Kidney (tissue), 14 donors: Measurements from ENCODE around the gene SHISA6. TPM values are rescaled to one million over a fixed set of nuclear protein-coding genes. Genes with fewer than 3 reads are reported as not detected.
A peak's percentile ranks its signal among the peaks of the same experiment; 100 is the strongest.

Experiments used
- DNase-seq, 5 donors: peaks; one replicate each; pipeline ENCODE4 v3.0.0-alpha.2; 2013 to 2020
- FAIRE-seq: peaks from 2 replicates; lab custom pipeline; 2012; peaks lifted over from hg19 to GRCh38; lab: Jason Lieb, UNC
- H3K27ac ChIP-seq, 2 donors: one replicate each; pipeline ENCODE4 v1.7.0; 2013; ENCODE audit warnings: low read depth in 2 of 2, low read length in 2 of 2, inconsistent platforms in 1 of 2
- H3K27me3 ChIP-seq: one replicate; pipeline ENCODE4 v1.7.1; 2013; ENCODE audit warnings: low read length, inconsistent platforms; ENCODE audit not compliant: control insufficient read depth, insufficient read depth
- H3K36me3 ChIP-seq, 3 donors: one replicate each; pipeline versions ENCODE4 v1.7.0 to v1.7.1; 2013; ENCODE audit warnings: low read length in 3 of 3, control low read depth in 1 of 3, inconsistent platforms in 1 of 3; ENCODE audit not compliant: insufficient read depth in 3 of 3, control insufficient read depth in 2 of 3
- H3K4me1 ChIP-seq, 3 donors: one replicate each; pipeline versions ENCODE4 v1.7.0 to v1.7.1; 2013; ENCODE audit warnings: low read length in 3 of 3, inconsistent platforms in 1 of 3, low read depth in 1 of 3; ENCODE audit not compliant: control insufficient read depth in 2 of 3, insufficient read depth in 2 of 3
- H3K4me3 ChIP-seq, 3 donors: one replicate each; pipeline versions ENCODE4 v1.7.0 to v1.8.1; 2013; ENCODE audit warnings: low read length in 3 of 3, control low read depth in 1 of 3, inconsistent platforms in 1 of 3
- H3K9ac ChIP-seq, 3 donors: one replicate each; pipeline versions ENCODE4 v1.7.0 to v1.7.1; 2013; ENCODE audit warnings: low read length in 3 of 3, control low read depth in 1 of 3, inconsistent platforms in 1 of 3
- H3K9me3 ChIP-seq, 3 donors: one replicate each; pipeline versions ENCODE4 v1.7.0 to v1.7.1; 2013; ENCODE audit warnings: low read length in 3 of 3, control low read depth in 1 of 3, inconsistent platforms in 1 of 3; ENCODE audit not compliant: control insufficient read depth in 2 of 3, insufficient read depth in 1 of 3
- intact Hi-C: fragments of 100-400 bp; cut with DNase I; formaldehyde crosslinking; loops from one replicate; pipeline ENCODE4 v1.11.1; 2022
- polyA plus RNA-seq: library from polyadenylated mRNA; stranded (reverse); fragments of 350-450 nt; fragmentation: Illumina TruSeq; extraction: RNeasy Lipid Tissue Mini Kit (QIAGEN cat#74804); gene quantifications from one replicate; pipeline ENCODE4 v1.2.3, GENCODE V29; 2014; ENCODE audit warnings: low read depth, low replicate concordance; ENCODE audit not compliant: insufficient read depth
- total RNA-seq: library from RNA; stranded (reverse); fragmentation: NEBNext Ultra II Directional; extraction: Animal tissue kit (Norgen Biotek cat#: 25700); gene quantifications from one replicate; pipeline ENCODE4 v1.2.1, GENCODE V29; 2021
- TF ChIP-seq, protein P1 (sequence below): IDR thresholded peaks from 3 replicates; pipeline ENCODE4 v1.5.1; 2012; ENCODE audit warnings: mild to moderate bottlenecking, moderate library complexity, borderline replicate concordance; ENCODE audit not compliant: insufficient read depth; ENCODE audit errors: extremely low read depth
- donor health status: control.
- donor health status: control.
- donor health status: control.
- donor health status: control.
- donor health status: control.
- donor health status: DM: yes; HTN: yes; CAD: no.
- donor health status: Normal renal cell carcinoma (clear cell type).

SHISA6 gene
- total and polyA plus RNA-seq, 2 donors from 2014 or later = 0.84 to 1.0 TPM

GRCh38 chr17:11304568-11304967 is 63.6 kb downstream of the SHISA6 start:
- Histone ChIP-seq H3K4me3 (no peak overlapping the region), H3K9ac (no peak overlapping the region), H3K9me3 (no peaks in the 10 kb centered on the region), H3K36me3 (no peaks in the 10 kb centered on the region), H3K27ac (no peak overlapping the region), H3K4me1 (peaks cover 0 to 9% (median 2%) of the 10 kb centered on the region in 3 donors), H3K27me3 (no peaks in the 10 kb centered on the region)
- DNase-seq = no peak
- FAIRE-seq = no peak
- TF ChIP-seq, protein P1, sequence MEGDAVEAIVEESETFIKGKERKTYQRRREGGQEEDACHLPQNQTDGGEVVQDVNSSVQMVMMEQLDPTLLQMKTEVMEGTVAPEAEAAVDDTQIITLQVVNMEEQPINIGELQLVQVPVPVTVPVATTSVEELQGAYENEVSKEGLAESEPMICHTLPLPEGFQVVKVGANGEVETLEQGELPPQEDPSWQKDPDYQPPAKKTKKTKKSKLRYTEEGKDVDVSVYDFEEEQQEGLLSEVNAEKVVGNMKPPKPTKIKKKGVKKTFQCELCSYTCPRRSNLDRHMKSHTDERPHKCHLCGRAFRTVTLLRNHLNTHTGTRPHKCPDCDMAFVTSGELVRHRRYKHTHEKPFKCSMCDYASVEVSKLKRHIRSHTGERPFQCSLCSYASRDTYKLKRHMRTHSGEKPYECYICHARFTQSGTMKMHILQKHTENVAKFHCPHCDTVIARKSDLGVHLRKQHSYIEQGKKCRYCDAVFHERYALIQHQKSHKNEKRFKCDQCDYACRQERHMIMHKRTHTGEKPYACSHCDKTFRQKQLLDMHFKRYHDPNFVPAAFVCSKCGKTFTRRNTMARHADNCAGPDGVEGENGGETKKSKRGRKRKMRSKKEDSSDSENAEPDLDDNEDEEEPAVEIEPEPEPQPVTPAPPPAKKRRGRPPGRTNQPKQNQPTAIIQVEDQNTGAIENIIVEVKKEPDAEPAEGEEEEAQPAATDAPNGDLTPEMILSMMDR = no peak
- intact Hi-C loops = no loop called here

DNA sequence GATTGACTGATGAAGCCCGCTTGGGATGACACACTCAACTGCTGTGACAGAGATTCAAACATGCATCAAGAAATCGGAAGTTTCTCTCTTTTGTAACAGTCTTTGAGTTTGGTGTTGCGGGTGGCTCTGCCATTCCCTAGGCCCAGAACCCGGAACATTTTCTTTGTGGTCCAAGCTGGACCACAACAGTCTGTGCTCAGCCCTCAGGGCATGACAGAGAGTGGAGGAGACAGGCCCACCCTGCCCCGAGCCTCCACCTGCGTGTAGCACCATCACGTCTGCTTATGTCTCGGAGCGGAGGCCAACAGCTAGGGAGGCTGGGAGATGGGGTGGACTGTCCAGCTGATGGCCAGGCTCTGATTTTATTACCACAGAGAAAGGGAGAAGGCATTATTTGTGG is 64.5 kb downstream of the SHISA6 start:
- H3K9ac ChIP-seq = no peak overlapping the region
- no peak for DNase-seq
- TF ChIP-seq, protein P1 = no peak
- intact Hi-C loops = no loop called here
- no peak overlapping the region for H3K27ac ChIP-seq
- no peaks in the 10 kb centered on the region for H3K36me3 ChIP-seq
- H3K4me3 ChIP-seq = no peak overlapping the region
- H3K9me3 ChIP-seq = no peaks in the 10 kb centered on the region
- H3K27me3 ChIP-seq = no peaks in the 10 kb centered on the region
- peaks cover 0 to 9% (median 2%) of the 10 kb centered on the region in 3 donors for H3K4me1 ChIP-seq
- no peak for FAIRE-seq

- intact Hi-C loops = no loop called here
- DNase-seq = no peak
- Histone ChIP-seq H3K27me3 (no peaks in the 10 kb centered on the region), H3K9ac (no peak overlapping the region), H3K4me1 (no peaks in the 10 kb centered on the region), H3K27ac (no peak overlapping the region), H3K9me3 (no peaks in the 10 kb centered on the region), H3K4me3 (peak overlapping the region in 2 of 3 donors; percentile 16 to 25), H3K36me3 (no peaks in the 10 kb centered on the region)
- TF ChIP-seq, protein P1 = no peak
- FAIRE-seq = no peak
These were observed 67.5 kb downstream of the SHISA6 start for GRCh38 chr17:11308531-11308930.

DNA sequence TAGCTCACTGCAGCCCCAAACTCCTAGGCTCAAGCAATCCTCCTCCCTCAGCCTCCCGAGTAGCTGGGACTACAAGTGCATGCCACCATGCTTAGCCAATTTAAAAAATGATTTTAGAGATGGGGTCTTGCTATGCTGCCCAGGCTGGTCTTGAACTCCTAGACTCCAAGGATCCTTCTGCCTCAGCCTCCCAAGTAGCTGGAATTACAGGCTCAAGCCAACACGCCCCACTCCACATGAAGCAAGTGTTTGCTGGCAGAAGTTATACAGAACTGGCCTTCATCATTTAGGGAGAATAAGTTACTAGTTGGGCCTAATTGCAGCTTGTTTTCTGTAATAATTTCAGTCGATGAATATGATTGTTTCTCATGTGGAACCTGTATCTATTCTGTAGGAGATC is 68.0 kb downstream of the SHISA6 start:
- Histone ChIP-seq H3K4me1 (no peaks in the 10 kb centered on the region), H3K4me3 (no peak overlapping the region), H3K27ac (no peak overlapping the region), H3K9me3 (no peaks in the 10 kb centered on the region), H3K9ac (no peak overlapping the region), H3K27me3 (no peaks in the 10 kb centered on the region), H3K36me3 (no peaks in the 10 kb centered on the region)
- intact Hi-C loops = no loop called here
- DNase-seq (no peak), FAIRE-seq (no peak)
- TF ChIP-seq, protein P1 = no peak
